TTC549 (cell line): ENCODE measurements around the gene TMEM43.

Experiments used
- FAIRE-seq: peaks from 2 replicates; lab custom pipeline; 2012; peaks lifted over from hg19 to GRCh38; lab: Jason Lieb, UNC

Gene TMEM43

GRCh38 chr3:14138109-14138877 lies 13.4 kb downstream of the TMEM43 start:
- FAIRE-seq = no peak

GRCh38 chr3:14138878-14139655 lies 14.2 kb downstream of the TMEM43 start:
- no peak for FAIRE-seq

GRCh38 chr3:14139771-14140170 lies 14.9 kb downstream of the TMEM43 start:
- FAIRE-seq = no peak

GRCh38 chr3:14140668-14141067 lies 15.8 kb downstream of the TMEM43 start:
- no peak for FAIRE-seq

- no peak for FAIRE-seq
Observed at GRCh38 chr3:14141144-14141543, 16.3 kb downstream of the TMEM43 start.

- FAIRE-seq = no peak
Observed at GRCh38 chr3:14141602-14142341, 16.9 kb downstream of the TMEM43 start.

- FAIRE-seq = no peak
Observed at GRCh38 chr3:14142567-14143270, 17.9 kb downstream of the TMEM43 start.

GRCh38 chr3:14143271-14144225 lies 18.7 kb downstream of the TMEM43 start:
- peak; percentile 80 for FAIRE-seq

GRCh38 chr3:14144423-14145075 lies 19.7 kb downstream of the TMEM43 start:
- FAIRE-seq = peak; percentile 94

- FAIRE-seq = peak; percentile 23
Observed at GRCh38 chr3:14145236-14145635, 20.4 kb downstream of the TMEM43 start.

GRCh38 chr3:14145670-14146380 lies 21.0 kb downstream of the TMEM43 start:
- FAIRE-seq = no peak

- no peak for FAIRE-seq
Observed at GRCh38 chr3:14146381-14147065, 21.7 kb downstream of the TMEM43 start.

- no peak for FAIRE-seq
Observed at GRCh38 chr3:14147066-14147435, 22.2 kb downstream of the TMEM43 start.

GRCh38 chr3:14147617-14148016 lies 22.8 kb downstream of the TMEM43 start:
- no peak for FAIRE-seq

GRCh38 chr3:14148041-14148985 lies 23.5 kb downstream of the TMEM43 start:
- no peak for FAIRE-seq

GRCh38 chr3:14150078-14150477 lies 25.2 kb downstream of the TMEM43 start:
- no peak for FAIRE-seq

GRCh38 chr3:14150491-14151230 lies 25.8 kb downstream of the TMEM43 start:
- FAIRE-seq = no peak
